Loucy (cell line): ENCODE results near the gene ELOVL7.

Source experiments
- H2AFZ ChIP-seq: fragments of 200-600 bp; sonication (generic); 2 replicates; pipeline ENCODE4 v1.6.0; 2016; ENCODE audit warnings: antibody characterized with exemption, mild to moderate bottlenecking, low read length, moderate library complexity
- H3F3A ChIP-seq: fragments of 200-600 bp; 2 replicates; pipeline ENCODE4 v1.6.0; 2016; ENCODE audit warnings: antibody characterized with exemption, low read depth, mild to moderate bottlenecking
- H3K27me3 ChIP-seq: fragments of 200-600 bp; sonication (generic); 2 replicates; pipeline ENCODE4 v1.6.1; 2014; ENCODE audit warnings: low read length, mild to moderate bottlenecking; ENCODE audit not compliant: insufficient read depth, poor library complexity, severe bottlenecking
- H3K36me3 ChIP-seq: fragments of 200-600 bp; sonication (generic); 2 replicates; pipeline ENCODE4 v1.6.1; 2016; ENCODE audit warnings: low read length; ENCODE audit not compliant: insufficient read depth
- H3K4me1 ChIP-seq: fragments of 200-600 bp; sonication (generic); 2 replicates; pipeline ENCODE4 v1.5.1; 2014; ENCODE audit warnings: low read length, mild to moderate bottlenecking; ENCODE audit not compliant: insufficient read depth, poor library complexity, severe bottlenecking
- H3K4me2 ChIP-seq: fragments of 200-600 bp; sonication (generic); 2 replicates; pipeline ENCODE4 v1.6.0; 2014; ENCODE audit warnings: antibody characterized with exemption, low read length, low read depth, mild to moderate bottlenecking; ENCODE audit not compliant: poor library complexity, severe bottlenecking
- H3K4me3 ChIP-seq: fragments of 200-600 bp; sonication (generic); 2 replicates; pipeline ENCODE4 v1.5.1; 2014; ENCODE audit warnings: low read length, mild to moderate bottlenecking, mixed read lengths; ENCODE audit not compliant: poor library complexity, severe bottlenecking
- H3K79me2 ChIP-seq: fragments of 200-600 bp; sonication (generic); 2 replicates; pipeline ENCODE4 v1.6.1; 2014; ENCODE audit warnings: low read length; ENCODE audit not compliant: insufficient read depth
- H3K9ac ChIP-seq: fragments of 200-600 bp; sonication (generic); 2 replicates; pipeline ENCODE4 v1.6.0; 2014; ENCODE audit warnings: mild to moderate bottlenecking, low read depth, low read length, moderate library complexity; ENCODE audit not compliant: poor library complexity, severe bottlenecking
- H3K9me2 ChIP-seq: fragments of 200-600 bp; sonication (generic); replicated peaks from 2 replicates; pipeline ENCODE4 v1.6.1; 2016; ENCODE audit warnings: low read depth, low read length, mixed read lengths
- H3K9me3 ChIP-seq: fragments of 200-600 bp; sonication (generic); 2 replicates; pipeline ENCODE4 v1.6.1; 2014; ENCODE audit warnings: mild to moderate bottlenecking, antibody characterized with exemption, low read length, low read depth; ENCODE audit not compliant: insufficient read depth
- H4K20me1 ChIP-seq: fragments of 200-600 bp; sonication (generic); 2 replicates; pipeline ENCODE4 v1.6.0; 2014; ENCODE audit warnings: antibody characterized with exemption, low read length, mild to moderate bottlenecking; ENCODE audit not compliant: insufficient read depth, poor library complexity, severe bottlenecking
- EZH2phosphoT487 ChIP-seq: fragments of 200-600 bp; IDR thresholded peaks from 2 replicates; pipeline ENCODE4 v1.6.1; 2018; ENCODE audit warnings: antibody characterized with exemption, mild to moderate bottlenecking, moderate library complexity, borderline replicate concordance
- TF ChIP-seq, protein P1 (sequence below): fragments of 200-600 bp; sonication (generic); conservative IDR thresholded peaks from 2 replicates; pipeline ENCODE4 v1.5.1; 2014; ENCODE audit warnings: mild to moderate bottlenecking, antibody characterized with exemption, low read length

The ELOVL7 gene

DNA sequence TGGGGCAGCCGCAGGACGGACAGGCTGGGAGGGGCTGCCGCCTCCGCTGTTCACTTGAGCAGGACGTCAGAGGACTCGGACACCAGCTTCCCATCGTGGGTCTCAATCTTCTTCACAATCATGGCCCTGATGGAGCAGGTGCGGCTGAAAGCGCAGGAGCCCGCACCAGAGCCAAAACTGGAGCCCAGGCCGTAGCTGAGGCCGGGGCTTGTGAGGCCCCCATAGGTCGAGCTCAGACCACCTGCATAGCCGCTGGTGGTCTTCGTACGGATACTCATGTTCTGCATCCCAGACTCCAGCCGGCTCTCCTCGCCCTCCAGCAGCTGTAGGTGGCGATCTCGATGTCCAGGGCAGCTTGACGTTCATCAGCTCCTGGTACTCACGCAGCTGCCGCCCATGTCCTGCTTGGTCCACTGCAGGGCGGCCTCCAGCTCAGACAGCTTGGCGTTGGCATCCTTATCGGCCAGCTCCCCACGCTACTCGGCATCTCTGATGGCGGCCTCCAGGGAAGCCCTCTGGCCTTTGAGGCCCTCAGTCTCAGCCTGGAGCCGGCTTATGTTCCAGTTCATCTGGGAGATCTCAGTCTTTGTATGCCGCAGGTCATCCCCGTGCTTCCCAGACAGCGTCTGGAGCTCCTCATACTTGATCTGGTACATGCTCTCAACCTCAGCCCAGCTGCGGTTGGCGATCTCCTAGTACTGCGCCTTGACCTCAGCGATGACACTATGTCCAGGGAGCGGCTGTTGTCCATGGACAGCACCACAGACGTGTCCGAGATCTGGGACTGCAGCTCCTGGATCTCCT is 100.4 kb downstream of the ELOVL7 start:
- Histone ChIP-seq H3K9me3 (no peaks in the 10 kb centered on the region), H3K79me2 (no peaks in the 10 kb centered on the region), H3K9me2 (no peaks in the 10 kb centered on the region), H3F3A (no peaks in the 10 kb centered on the region), H3K9ac (no peak overlapping the region), H3K27me3 (no peaks in the 10 kb centered on the region), H3K4me2 (no peak overlapping the region), H3K4me1 (no peaks in the 10 kb centered on the region), H3K36me3 (no peaks in the 10 kb centered on the region), H4K20me1 (no peaks in the 10 kb centered on the region), H3K4me3 (no peak overlapping the region), H2AFZ (no peak overlapping the region)
- no peak for TF ChIP-seq EZH2phosphoT487
- TF ChIP-seq, protein P1, sequence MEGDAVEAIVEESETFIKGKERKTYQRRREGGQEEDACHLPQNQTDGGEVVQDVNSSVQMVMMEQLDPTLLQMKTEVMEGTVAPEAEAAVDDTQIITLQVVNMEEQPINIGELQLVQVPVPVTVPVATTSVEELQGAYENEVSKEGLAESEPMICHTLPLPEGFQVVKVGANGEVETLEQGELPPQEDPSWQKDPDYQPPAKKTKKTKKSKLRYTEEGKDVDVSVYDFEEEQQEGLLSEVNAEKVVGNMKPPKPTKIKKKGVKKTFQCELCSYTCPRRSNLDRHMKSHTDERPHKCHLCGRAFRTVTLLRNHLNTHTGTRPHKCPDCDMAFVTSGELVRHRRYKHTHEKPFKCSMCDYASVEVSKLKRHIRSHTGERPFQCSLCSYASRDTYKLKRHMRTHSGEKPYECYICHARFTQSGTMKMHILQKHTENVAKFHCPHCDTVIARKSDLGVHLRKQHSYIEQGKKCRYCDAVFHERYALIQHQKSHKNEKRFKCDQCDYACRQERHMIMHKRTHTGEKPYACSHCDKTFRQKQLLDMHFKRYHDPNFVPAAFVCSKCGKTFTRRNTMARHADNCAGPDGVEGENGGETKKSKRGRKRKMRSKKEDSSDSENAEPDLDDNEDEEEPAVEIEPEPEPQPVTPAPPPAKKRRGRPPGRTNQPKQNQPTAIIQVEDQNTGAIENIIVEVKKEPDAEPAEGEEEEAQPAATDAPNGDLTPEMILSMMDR: no peak

DNA sequence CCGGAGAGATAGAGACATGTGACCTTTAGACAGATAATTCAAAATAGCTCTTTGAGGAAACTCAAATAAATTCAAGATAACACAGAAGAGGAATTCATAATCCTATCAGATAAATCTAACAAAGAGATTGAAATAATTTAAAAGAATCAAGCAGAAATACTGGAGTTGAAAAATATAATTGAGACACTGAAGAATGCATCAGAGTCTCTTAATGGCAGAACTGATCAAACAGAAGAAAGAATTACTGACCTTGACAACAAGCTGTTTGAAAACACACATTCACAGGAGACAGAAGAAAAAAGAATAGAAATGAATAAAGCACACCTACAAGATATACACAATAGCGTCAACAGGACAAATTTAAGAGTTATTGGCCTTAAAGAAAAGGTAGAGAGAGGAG is 103.7 kb downstream of the ELOVL7 start:
- TF ChIP-seq, protein P1: no peak
- no peak for TF ChIP-seq EZH2phosphoT487
- H3K9me3 ChIP-seq: no peaks in the 10 kb centered on the region
- no peaks in the 10 kb centered on the region for H3K79me2 ChIP-seq
- no peaks in the 10 kb centered on the region for H4K20me1 ChIP-seq
- no peaks in the 10 kb centered on the region for H3K27me3 ChIP-seq
- H3K9me2 ChIP-seq: no peaks in the 10 kb centered on the region
- no peak overlapping the region for H3K4me3 ChIP-seq
- H2AFZ ChIP-seq: no peak overlapping the region
- no peaks in the 10 kb centered on the region for H3K4me1 ChIP-seq
- no peak overlapping the region for H3K4me2 ChIP-seq
- no peak overlapping the region for H3K9ac ChIP-seq
- H3F3A ChIP-seq: no peaks in the 10 kb centered on the region
- H3K36me3 ChIP-seq: no peaks in the 10 kb centered on the region

DNA sequence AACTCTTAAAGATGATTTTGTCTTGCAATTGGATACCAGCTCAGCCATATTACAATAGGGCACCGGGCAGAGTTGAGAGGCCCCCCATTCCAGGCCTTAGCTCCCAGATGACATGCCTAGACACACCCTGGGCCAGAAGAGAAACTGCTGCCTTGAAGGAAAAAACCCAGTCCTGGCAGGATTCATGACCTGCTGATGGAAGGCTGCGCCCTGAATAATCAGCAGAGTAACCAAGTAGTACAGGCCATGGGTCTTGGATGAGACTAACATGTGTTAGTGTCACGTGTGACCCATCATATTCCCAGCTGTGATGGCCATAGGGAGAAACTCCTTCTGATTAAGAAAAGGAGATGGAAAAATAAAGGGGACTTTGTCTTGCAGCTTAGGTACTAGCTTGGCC is 105.1 kb downstream of the ELOVL7 start:
- H3K9ac ChIP-seq: no peak overlapping the region
- H3K9me2 ChIP-seq: no peaks in the 10 kb centered on the region
- no peaks in the 10 kb centered on the region for H3K9me3 ChIP-seq
- no peak overlapping the region for H3K4me3 ChIP-seq
- H3K79me2 ChIP-seq: no peaks in the 10 kb centered on the region
- H3K4me2 ChIP-seq: no peak overlapping the region
- no peaks in the 10 kb centered on the region for H4K20me1 ChIP-seq
- no peak overlapping the region for H2AFZ ChIP-seq
- H3K36me3 ChIP-seq: no peaks in the 10 kb centered on the region
- H3F3A ChIP-seq: no peaks in the 10 kb centered on the region
- H3K27me3 ChIP-seq: no peaks in the 10 kb centered on the region
- H3K4me1 ChIP-seq: no peaks in the 10 kb centered on the region
- TF ChIP-seq, protein P1: no peak
- TF ChIP-seq EZH2phosphoT487: no peak
